ENCODE measurements around the gene ATN1. TPM values are rescaled to one million over a fixed set of nuclear protein-coding genes. Genes with fewer than 3 reads are reported as not detected.

ATN1 gene
- polyA plus RNA-seq, 1 experiment = 15.9 TPM

DNA sequence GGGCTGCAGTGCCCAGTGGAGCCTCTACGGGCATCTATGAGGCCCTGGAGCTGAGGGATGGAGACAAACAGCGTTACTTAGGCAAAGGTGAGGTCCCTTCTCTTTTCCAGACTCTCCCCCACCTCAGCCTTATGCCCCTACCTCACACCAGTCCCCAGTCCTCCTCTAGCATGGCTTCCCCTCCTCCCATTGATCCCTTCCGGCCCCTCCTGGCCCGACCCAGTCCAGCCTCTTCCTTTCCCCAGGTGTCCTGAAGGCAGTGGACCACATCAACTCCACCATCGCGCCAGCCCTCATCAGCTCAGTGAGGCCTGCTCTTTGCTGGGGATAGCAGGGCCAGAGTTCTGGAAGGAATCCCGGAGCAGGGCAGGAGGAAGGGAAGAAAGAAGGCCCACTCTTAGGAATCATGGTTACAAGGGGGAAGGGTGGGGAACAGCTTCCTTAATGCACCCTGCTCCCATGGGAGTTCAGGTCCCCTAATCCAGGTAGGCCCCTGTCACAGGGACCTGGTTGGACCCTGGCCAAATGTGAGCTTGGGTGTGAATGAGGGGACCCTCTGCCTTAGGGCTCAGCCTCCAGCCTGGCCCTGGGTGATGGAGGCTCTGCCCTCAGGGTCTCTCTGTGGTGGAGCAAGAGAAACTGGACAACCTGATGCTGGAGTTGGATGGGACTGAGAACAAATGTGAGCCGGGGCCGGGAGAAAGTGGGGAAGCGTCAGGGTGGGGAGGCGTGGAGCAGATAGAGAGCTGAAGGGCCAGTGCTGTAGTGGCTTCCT, 11.1 kb upstream of the ATN1 start:
- H3K27me3 ChIP-seq (ENCODE audit: control insufficient read depth, insufficient read depth, low read length) = no peaks in the 10 kb centered on the region
- DNase-seq (ENCODE audit: low read depth) = no peak
- TF ChIP-seq, protein P1, sequence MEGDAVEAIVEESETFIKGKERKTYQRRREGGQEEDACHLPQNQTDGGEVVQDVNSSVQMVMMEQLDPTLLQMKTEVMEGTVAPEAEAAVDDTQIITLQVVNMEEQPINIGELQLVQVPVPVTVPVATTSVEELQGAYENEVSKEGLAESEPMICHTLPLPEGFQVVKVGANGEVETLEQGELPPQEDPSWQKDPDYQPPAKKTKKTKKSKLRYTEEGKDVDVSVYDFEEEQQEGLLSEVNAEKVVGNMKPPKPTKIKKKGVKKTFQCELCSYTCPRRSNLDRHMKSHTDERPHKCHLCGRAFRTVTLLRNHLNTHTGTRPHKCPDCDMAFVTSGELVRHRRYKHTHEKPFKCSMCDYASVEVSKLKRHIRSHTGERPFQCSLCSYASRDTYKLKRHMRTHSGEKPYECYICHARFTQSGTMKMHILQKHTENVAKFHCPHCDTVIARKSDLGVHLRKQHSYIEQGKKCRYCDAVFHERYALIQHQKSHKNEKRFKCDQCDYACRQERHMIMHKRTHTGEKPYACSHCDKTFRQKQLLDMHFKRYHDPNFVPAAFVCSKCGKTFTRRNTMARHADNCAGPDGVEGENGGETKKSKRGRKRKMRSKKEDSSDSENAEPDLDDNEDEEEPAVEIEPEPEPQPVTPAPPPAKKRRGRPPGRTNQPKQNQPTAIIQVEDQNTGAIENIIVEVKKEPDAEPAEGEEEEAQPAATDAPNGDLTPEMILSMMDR (IDR thresholded peaks at IDR 0.05; ENCODE audit: insufficient read depth, low read depth, low read length) = no peak
- peaks cover 14% of the 10 kb centered on the region for H3K36me3 ChIP-seq (ENCODE audit: control insufficient read depth, insufficient read depth, low read length)
- H3K4me3 ChIP-seq (ENCODE audit: low read depth, low read length) = no peak overlapping the region
- ChIA-PET CTCF (interaction anchor here (1.3 to 4.6 kb wide), 3 partner anchors 26 to 48 kb away, joined by 4 to 20 read pairs (median 5); partner anchors contain the start of gene SPSB2), POLR2A (no interaction called here)

DNA sequence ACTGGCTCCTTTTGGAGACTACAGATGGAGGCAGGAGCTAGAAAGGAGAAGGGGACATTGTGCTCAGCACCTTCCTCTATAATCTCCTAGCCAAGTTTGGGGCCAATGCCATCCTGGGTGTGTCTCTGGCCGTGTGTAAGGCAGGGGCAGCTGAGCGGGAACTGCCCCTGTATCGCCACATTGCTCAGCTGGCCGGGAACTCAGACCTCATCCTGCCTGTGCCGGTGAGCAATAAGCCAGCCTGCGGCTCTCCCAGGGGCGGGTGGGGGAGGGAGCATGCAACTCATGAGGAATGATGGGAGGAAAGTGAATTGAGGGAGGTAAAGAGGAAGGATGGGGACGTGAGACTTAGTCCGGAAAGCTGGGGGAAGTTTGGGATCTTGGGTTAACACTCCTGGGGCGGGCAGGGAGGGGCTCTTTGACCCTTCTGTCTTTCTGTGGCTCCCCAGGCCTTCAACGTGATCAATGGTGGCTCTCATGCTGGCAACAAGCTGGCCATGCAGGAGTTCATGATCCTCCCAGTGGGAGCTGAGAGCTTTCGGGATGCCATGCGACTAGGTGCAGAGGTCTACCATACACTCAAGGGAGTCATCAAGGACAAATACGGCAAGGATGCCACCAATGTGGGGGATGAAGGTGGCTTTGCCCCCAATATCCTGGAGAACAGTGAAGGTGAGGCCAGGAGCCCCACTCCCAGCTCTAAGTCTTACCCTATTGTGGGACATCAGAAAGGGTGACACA, 10.1 kb upstream of the ATN1 start:
- peaks cover 20% of the 10 kb centered on the region for H3K36me3 ChIP-seq (ENCODE audit: control insufficient read depth, insufficient read depth, low read length)
- POLR2A ChIA-PET = no interaction called here
- DNase-seq (ENCODE audit: low read depth) = no peak
- CTCF ChIA-PET = interaction anchor here (1.1 to 4.6 kb wide), 3 partner anchors 27 to 175 kb away, joined by 3 to 20 read pairs (median 5); partner anchors contain the start of gene SPSB2
- TF ChIP-seq, protein P1 (IDR thresholded peaks at IDR 0.05; ENCODE audit: insufficient read depth, low read depth, low read length) = no peak
- no peaks in the 10 kb centered on the region for H3K27me3 ChIP-seq (ENCODE audit: control insufficient read depth, insufficient read depth, low read length)
- no peak overlapping the region for H3K4me3 ChIP-seq (ENCODE audit: low read depth, low read length)

DNA sequence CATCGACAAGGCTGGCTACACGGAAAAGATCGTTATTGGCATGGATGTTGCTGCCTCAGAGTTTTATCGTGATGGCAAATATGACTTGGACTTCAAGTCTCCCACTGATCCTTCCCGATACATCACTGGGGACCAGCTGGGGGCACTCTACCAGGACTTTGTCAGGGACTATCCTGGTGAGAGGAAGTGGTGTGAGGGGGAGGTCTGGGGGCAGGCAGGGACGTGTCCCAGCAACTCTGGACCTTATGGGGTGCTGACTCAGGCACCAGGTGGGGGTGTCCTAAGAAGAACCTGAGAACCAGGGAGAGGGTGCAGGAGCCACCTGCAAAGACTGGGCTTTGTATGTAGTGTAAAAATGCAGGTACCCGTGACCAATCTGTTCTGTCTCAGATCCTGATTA, 8.2 kb upstream of the ATN1 start:
- H3K27me3 ChIP-seq (ENCODE audit: control insufficient read depth, insufficient read depth, low read length) = no peaks in the 10 kb centered on the region
- no peak for DNase-seq (ENCODE audit: low read depth)
- POLR2A ChIA-PET = no interaction called here
- CTCF ChIA-PET = interaction anchor here (0.8 to 2.0 kb wide), 3 partner anchors 18 to 45 kb away, joined by 4 to 8 read pairs (median 4); no protein-coding TSS in a partner anchor
- TF ChIP-seq, protein P1 (IDR thresholded peaks at IDR 0.05; ENCODE audit: insufficient read depth, low read depth, low read length) = no peak
- no peak overlapping the region for H3K4me3 ChIP-seq (ENCODE audit: low read depth, low read length)
- peaks cover 24% of the 10 kb centered on the region for H3K36me3 ChIP-seq (ENCODE audit: control insufficient read depth, insufficient read depth, low read length)

DNA sequence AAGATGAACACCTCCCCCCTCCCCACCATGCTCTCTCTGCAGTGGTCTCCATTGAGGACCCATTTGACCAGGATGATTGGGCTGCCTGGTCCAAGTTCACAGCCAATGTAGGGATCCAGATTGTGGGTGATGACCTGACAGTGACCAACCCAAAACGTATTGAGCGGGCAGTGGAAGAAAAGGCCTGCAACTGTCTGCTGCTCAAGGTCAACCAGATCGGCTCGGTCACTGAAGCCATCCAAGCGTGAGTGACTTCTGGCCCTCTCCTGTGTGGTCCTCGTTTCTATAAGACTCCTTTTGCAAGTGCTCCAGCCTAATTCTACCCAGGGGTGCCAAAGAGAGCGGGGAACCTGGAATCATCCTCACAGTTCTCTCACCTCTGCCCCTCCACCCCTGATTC, 6.2 kb upstream of the ATN1 start:
- Histone ChIP-seq H3K27me3 (ENCODE audit: control insufficient read depth, insufficient read depth, low read length) (no peaks in the 10 kb centered on the region), H3K4me3 (ENCODE audit: low read depth, low read length) (no peak overlapping the region), H3K36me3 (ENCODE audit: control insufficient read depth, insufficient read depth, low read length) (peaks cover 19% of the 10 kb centered on the region)
- TF ChIP-seq, protein P1 (IDR thresholded peaks at IDR 0.05; ENCODE audit: insufficient read depth, low read depth, low read length) = no peak
- POLR2A ChIA-PET = interaction anchor here (0.5 kb wide), 1 partner anchor 19 kb away, joined by 3 read pairs; no protein-coding TSS in a partner anchor
- CTCF ChIA-PET = interaction anchor here (1.1 to 6.6 kb wide), 6 partner anchors 14 to 188 kb away, joined by 3 to 129 read pairs (median 4); no protein-coding TSS in a partner anchor
- DNase-seq (ENCODE audit: low read depth) = no peak
